ENCODE results near the gene ACP7. TPM values are rescaled to one million over a fixed set of nuclear protein-coding genes. Genes with fewer than 3 reads are reported as not detected.

The ACP7 gene
- total and polyA plus RNA-seq, 2 experiments from 2014 or later, result 0.27 to 0.45 TPM

- Mint-ChIP-seq H3K4me1 (peaks cover 15% of the 10 kb centered on the region; the same call in 2 of the 3 replicates), H3K36me3 (ENCODE audit: low read depth) (no peaks in the 10 kb centered on the region), H3K9me3 (peaks cover 4% of the 10 kb centered on the region; the same call in 2 of the 3 replicates), H3K4me3 (no peak overlapping the region), H3K27ac (no peak overlapping the region), H3K27me3 (ENCODE audit: insufficient read depth, low read depth, poor library complexity) (no peaks in the 10 kb centered on the region)
- Histone ChIP-seq H3K27ac (ENCODE audit: low read depth) (no peak overlapping the region), H3F3A (replicated peaks; ENCODE audit: low read depth) (no peaks in the 10 kb centered on the region), H3K79me2 (replicated peaks; ENCODE audit: insufficient read depth) (no peaks in the 10 kb centered on the region), H3K36me3 (ENCODE audit: insufficient read depth) (no peaks in the 10 kb centered on the region), H3K4me1 (ENCODE audit: insufficient read depth) (peaks cover 14% of the 10 kb centered on the region), H3K4me2 (no peak overlapping the region), H3K27me3 (ENCODE audit: insufficient read depth) (no peaks in the 10 kb centered on the region), H4K20me1 (replicated peaks; ENCODE audit: insufficient read depth) (no peaks in the 10 kb centered on the region), H3K9me2 (ENCODE audit: insufficient read depth) (no peaks in the 10 kb centered on the region), H3K4me3 (no peak overlapping the region), H2AFZ (no peak overlapping the region)
- ATAC-seq (no peak), DNase-seq (ENCODE audit: low spot score) (no peak)
- TF ChIP-seq STAT1 (IDR thresholded peaks at IDR 0.05; ENCODE audit: unreplicated experiment), result no peak
- TF ChIP-seq NANOG (IDR thresholded peaks at IDR 0.05; ENCODE audit: borderline replicate concordance), result no peak
Observed at GRCh38 chr19:39036581-39036980, 47.6 kb upstream of the ACP7 start.

GRCh38 chr19:39037194-39037593 is 47.0 kb upstream of the ACP7 start:
- no peaks in the 10 kb centered on the region for H3K9me2 ChIP-seq (ENCODE audit: insufficient read depth)
- no peaks in the 10 kb centered on the region for H3K27me3 ChIP-seq (ENCODE audit: insufficient read depth)
- no peaks in the 10 kb centered on the region for H4K20me1 ChIP-seq (replicated peaks; ENCODE audit: insufficient read depth)
- Mint-ChIP-seq H3K4me3 (no peak overlapping the region), H3K27ac (no peak overlapping the region), H3K27me3 (ENCODE audit: insufficient read depth, low read depth, poor library complexity) (no peaks in the 10 kb centered on the region), H3K4me1 (peaks cover 15% of the 10 kb centered on the region; the same call in 2 of the 3 replicates), H3K9me3 (peaks cover 4% of the 10 kb centered on the region; the same call in 2 of the 3 replicates), H3K36me3 (ENCODE audit: low read depth) (no peaks in the 10 kb centered on the region)
- H3K79me2 ChIP-seq (replicated peaks; ENCODE audit: insufficient read depth), result no peaks in the 10 kb centered on the region
- H3K27ac ChIP-seq (ENCODE audit: low read depth), result no peak overlapping the region
- peaks cover 14% of the 10 kb centered on the region for H3K4me1 ChIP-seq (ENCODE audit: insufficient read depth)
- no peak overlapping the region for H3K4me2 ChIP-seq
- DNase-seq (ENCODE audit: low spot score), result no peak
- no peaks in the 10 kb centered on the region for H3F3A ChIP-seq (replicated peaks; ENCODE audit: low read depth)
- H2AFZ ChIP-seq, result peak overlapping the region; percentile 98; the same call in 1 of the 2 replicates
- H3K36me3 ChIP-seq (ENCODE audit: insufficient read depth), result no peaks in the 10 kb centered on the region
- H3K4me3 ChIP-seq, result no peak overlapping the region
- ATAC-seq, result no peak
- no peak for TF ChIP-seq ZNF331 (CRISPR knock-in tag; IDR thresholded peaks at IDR 0.05; ENCODE audit: low read depth)
- TF ChIP-seq NANOG (IDR thresholded peaks at IDR 0.05; ENCODE audit: borderline replicate concordance), result no peak
- no peak for TF ChIP-seq STAT1 (IDR thresholded peaks at IDR 0.05; ENCODE audit: unreplicated experiment)
- TF ChIP-seq ETS1 (IDR thresholded peaks at IDR 0.05), result no peak
- TF ChIP-seq CREB1 (CRISPR knock-in tag; IDR thresholded peaks at IDR 0.05; ENCODE audit: low read depth), result no peak
- no peak for TF ChIP-seq POLR2AphosphoS5 (IDR thresholded peaks at IDR 0.05; ENCODE audit: low read depth)
- no peak for TF ChIP-seq REST (IDR thresholded peaks at IDR 0.05; ENCODE audit: unreplicated experiment)
- TF ChIP-seq, protein P1, sequence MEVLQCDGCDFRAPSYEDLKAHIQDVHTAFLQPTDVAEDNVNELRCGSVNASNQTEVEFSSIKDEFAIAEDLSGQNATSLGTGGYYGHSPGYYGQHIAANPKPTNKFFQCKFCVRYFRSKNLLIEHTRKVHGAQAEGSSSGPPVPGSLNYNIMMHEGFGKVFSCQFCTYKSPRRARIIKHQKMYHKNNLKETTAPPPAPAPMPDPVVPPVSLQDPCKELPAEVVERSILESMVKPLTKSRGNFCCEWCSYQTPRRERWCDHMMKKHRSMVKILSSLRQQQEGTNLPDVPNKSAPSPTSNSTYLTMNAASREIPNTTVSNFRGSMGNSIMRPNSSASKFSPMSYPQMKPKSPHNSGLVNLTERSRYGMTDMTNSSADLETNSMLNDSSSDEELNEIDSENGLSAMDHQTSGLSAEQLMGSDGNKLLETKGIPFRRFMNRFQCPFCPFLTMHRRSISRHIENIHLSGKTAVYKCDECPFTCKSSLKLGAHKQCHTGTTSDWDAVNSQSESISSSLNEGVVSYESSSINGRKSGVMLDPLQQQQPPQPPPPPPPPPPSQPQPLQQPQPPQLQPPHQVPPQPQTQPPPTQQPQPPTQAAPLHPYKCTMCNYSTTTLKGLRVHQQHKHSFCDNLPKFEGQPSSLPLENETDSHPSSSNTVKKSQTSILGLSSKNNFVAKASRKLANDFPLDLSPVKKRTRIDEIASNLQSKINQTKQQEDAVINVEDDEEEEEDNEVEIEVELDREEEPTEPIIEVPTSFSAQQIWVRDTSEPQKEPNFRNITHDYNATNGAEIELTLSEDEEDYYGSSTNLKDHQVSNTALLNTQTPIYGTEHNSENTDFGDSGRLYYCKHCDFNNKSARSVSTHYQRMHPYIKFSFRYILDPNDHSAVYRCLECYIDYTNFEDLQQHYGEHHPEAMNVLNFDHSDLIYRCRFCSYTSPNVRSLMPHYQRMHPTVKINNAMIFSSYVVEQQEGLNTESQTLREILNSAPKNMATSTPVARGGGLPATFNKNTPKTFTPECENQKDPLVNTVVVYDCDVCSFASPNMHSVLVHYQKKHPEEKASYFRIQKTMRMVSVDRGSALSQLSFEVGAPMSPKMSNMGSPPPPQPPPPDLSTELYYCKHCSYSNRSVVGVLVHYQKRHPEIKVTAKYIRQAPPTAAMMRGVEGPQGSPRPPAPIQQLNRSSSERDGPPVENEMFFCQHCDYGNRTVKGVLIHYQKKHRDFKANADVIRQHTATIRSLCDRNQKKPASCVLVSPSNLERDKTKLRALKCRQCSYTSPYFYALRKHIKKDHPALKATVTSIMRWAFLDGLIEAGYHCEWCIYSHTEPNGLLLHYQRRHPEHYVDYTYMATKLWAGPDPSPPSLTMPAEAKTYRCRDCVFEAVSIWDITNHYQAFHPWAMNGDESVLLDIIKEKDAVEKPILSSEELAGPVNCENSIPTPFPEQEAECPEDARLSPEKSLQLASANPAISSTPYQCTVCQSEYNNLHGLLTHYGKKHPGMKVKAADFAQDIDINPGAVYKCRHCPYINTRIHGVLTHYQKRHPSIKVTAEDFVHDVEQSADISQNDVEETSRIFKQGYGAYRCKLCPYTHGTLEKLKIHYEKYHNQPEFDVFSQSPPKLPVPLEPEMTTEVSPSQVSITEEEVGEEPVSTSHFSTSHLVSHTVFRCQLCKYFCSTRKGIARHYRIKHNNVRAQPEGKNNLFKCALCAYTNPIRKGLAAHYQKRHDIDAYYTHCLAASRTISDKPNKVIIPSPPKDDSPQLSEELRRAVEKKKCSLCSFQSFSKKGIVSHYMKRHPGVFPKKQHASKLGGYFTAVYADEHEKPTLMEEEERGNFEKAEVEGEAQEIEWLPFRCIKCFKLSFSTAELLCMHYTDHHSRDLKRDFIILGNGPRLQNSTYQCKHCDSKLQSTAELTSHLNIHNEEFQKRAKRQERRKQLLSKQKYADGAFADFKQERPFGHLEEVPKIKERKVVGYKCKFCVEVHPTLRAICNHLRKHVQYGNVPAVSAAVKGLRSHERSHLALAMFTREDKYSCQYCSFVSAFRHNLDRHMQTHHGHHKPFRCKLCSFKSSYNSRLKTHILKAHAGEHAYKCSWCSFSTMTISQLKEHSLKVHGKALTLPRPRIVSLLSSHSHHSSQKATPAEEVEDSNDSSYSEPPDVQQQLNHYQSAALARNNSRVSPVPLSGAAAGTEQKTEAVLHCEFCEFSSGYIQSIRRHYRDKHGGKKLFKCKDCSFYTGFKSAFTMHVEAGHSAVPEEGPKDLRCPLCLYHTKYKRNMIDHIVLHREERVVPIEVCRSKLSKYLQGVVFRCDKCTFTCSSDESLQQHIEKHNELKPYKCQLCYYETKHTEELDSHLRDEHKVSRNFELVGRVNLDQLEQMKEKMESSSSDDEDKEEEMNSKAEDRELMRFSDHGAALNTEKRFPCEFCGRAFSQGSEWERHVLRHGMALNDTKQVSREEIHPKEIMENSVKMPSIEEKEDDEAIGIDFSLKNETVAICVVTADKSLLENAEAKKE (CRISPR knock-in tag; IDR thresholded peaks at IDR 0.05), result no peak
- TF ChIP-seq, protein P2, sequence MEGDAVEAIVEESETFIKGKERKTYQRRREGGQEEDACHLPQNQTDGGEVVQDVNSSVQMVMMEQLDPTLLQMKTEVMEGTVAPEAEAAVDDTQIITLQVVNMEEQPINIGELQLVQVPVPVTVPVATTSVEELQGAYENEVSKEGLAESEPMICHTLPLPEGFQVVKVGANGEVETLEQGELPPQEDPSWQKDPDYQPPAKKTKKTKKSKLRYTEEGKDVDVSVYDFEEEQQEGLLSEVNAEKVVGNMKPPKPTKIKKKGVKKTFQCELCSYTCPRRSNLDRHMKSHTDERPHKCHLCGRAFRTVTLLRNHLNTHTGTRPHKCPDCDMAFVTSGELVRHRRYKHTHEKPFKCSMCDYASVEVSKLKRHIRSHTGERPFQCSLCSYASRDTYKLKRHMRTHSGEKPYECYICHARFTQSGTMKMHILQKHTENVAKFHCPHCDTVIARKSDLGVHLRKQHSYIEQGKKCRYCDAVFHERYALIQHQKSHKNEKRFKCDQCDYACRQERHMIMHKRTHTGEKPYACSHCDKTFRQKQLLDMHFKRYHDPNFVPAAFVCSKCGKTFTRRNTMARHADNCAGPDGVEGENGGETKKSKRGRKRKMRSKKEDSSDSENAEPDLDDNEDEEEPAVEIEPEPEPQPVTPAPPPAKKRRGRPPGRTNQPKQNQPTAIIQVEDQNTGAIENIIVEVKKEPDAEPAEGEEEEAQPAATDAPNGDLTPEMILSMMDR (conservative IDR thresholded peaks at IDR 0.05; ENCODE audit: low read depth in 2 of 2), result no peak
